IMR-90 (cell line): ENCODE measurements around the gene POC1B. TPM values are rescaled to one million over a fixed set of nuclear protein-coding genes. Genes with fewer than 3 reads are reported as not detected.

Source experiments
- ATAC-seq: fragments of 200-7000 bp; cut with Tn5 transposase; 2 replicates; pipeline ENCODE4 v1.9.1; 2020; ENCODE audit warnings: low read depth, mild to moderate bottlenecking, moderate library complexity
- BruUV-seq: library from RNA; stranded (reverse); fragments of 400-500 nt; replicated peaks from 2 replicates; lab custom pipeline; 2021; lab: Mats Ljungman, UMichigan
- CTCF ChIA-PET: fragments of 300-600 bp; formaldehyde crosslinking; extraction: SDS; loops from one replicate; lab custom pipeline; 2021; ENCODE audit warnings: antibody characterized with exemption; lab: Yijun Ruan, JAX
- POLR2A ChIA-PET: fragments of 300-600 bp; sonication (Branson Sonifier 250); formaldehyde crosslinking; loops from one replicate; lab custom pipeline; 2022; ENCODE audit warnings: antibody characterized with exemption; ENCODE audit not compliant: unreplicated experiment; lab: Charles Lee
- DNase-seq: peaks from one replicate; pipeline ENCODE4 v3.0.0; 2013
- H2AFZ ChIP-seq: replicated peaks from 2 replicates; pipeline ENCODE3; 2013; ENCODE audit warnings: low read length, mild to moderate bottlenecking; ENCODE audit not compliant: poor library complexity
- H2AK5ac ChIP-seq: 2 replicates; pipeline ENCODE4 v1.6.1; 2013; ENCODE audit warnings: low read depth, low read length, inconsistent platforms
- H2AK9ac ChIP-seq: replicated peaks from 2 replicates; pipeline ENCODE3; 2013; ENCODE audit warnings: mild to moderate bottlenecking, low read depth, low read length, moderate library complexity; ENCODE audit not compliant: poor library complexity
- H2BK120ac ChIP-seq: 2 replicates; pipeline ENCODE4 v1.6.1; 2013; ENCODE audit warnings: low read depth, low read length, inconsistent platforms
- H2BK15ac ChIP-seq: 3 replicates; pipeline ENCODE4 v1.6.1; 2013; ENCODE audit warnings: low read depth, low read length, inconsistent platforms
- H2BK20ac ChIP-seq: 2 replicates; pipeline ENCODE4 v1.6.1; 2013; ENCODE audit warnings: low read depth, mild to moderate bottlenecking, inconsistent platforms, low read length, moderate library complexity
- H2BK5ac ChIP-seq: 2 replicates; pipeline ENCODE4 v1.6.1; 2013; ENCODE audit warnings: mild to moderate bottlenecking, low read depth, low read length, inconsistent platforms; ENCODE audit not compliant: poor library complexity, severe bottlenecking
- H3K14ac ChIP-seq: replicated peaks from 2 replicates; pipeline ENCODE4 v1.6.1; 2013; ENCODE audit warnings: low read depth, low read length, inconsistent platforms
- H3K18ac ChIP-seq: 2 replicates; pipeline ENCODE4 v1.6.1; 2013; ENCODE audit warnings: low read depth, low read length, control low read depth
- H3K23ac ChIP-seq: 2 replicates; pipeline ENCODE4 v1.6.1; 2013; ENCODE audit warnings: low read depth, low read length, inconsistent platforms
- H3K27ac ChIP-seq: 2 replicates; pipeline ENCODE4 v1.5.1; 2013; ENCODE audit warnings: mild to moderate bottlenecking, control low read depth, low read length; ENCODE audit not compliant: insufficient read depth
- H3K27me3 ChIP-seq: 2 replicates; pipeline ENCODE4 v1.6.1; 2013; ENCODE audit warnings: low read length; ENCODE audit not compliant: control insufficient read depth, insufficient read depth
- H3K36me3 ChIP-seq: 2 replicates; pipeline ENCODE4 v1.6.1; 2013; ENCODE audit warnings: low read length, mixed read lengths; ENCODE audit not compliant: control insufficient read depth, insufficient read depth
- H3K4ac ChIP-seq: 2 replicates; pipeline ENCODE4 v1.6.1; 2013; ENCODE audit warnings: low read depth, low read length, inconsistent platforms
- H3K4me1 ChIP-seq: 2 replicates; pipeline ENCODE4 v1.6.1; 2013; ENCODE audit warnings: low read length, mixed read lengths; ENCODE audit not compliant: control insufficient read depth, insufficient read depth
- H3K4me2 ChIP-seq: 2 replicates; pipeline ENCODE4 v1.6.1; 2013; ENCODE audit warnings: low read depth, mild to moderate bottlenecking, control low read depth, low read length, moderate library complexity
- H3K4me3 ChIP-seq: 2 replicates; pipeline ENCODE4 v1.5.1; 2013; ENCODE audit warnings: low read depth, mild to moderate bottlenecking, control low read depth, low read length, moderate library complexity; ENCODE audit not compliant: insufficient read depth
- H3K56ac ChIP-seq: 2 replicates; pipeline ENCODE4 v1.6.1; 2013; ENCODE audit warnings: low read length, inconsistent platforms; ENCODE audit not compliant: insufficient read depth; ENCODE audit errors: extremely low read depth
- H3K79me1 ChIP-seq, 2 experiments: 2 replicates each; pipeline ENCODE4 v1.6.1; 2013; ENCODE audit warnings: low read length in 2 of 2, inconsistent platforms in 1 of 2, low read depth in 1 of 2
- H3K9ac ChIP-seq: 2 replicates; pipeline ENCODE4 v1.6.1; 2013; ENCODE audit warnings: low read depth, low read length, control low read depth
- H3K9me1 ChIP-seq: 2 replicates; pipeline ENCODE4 v1.6.1; 2013; ENCODE audit warnings: low read length, inconsistent platforms; ENCODE audit not compliant: insufficient read depth
- H3K9me3 ChIP-seq: 2 replicates; pipeline ENCODE4 v1.6.1; 2013; ENCODE audit warnings: low read length; ENCODE audit not compliant: control insufficient read depth, insufficient read depth
- H4K20me1 ChIP-seq: 2 replicates; pipeline ENCODE4 v1.6.1; 2013; ENCODE audit warnings: low read length, inconsistent platforms; ENCODE audit not compliant: insufficient read depth
- H4K5ac ChIP-seq: 2 replicates; pipeline ENCODE4 v1.6.1; 2013; ENCODE audit warnings: mild to moderate bottlenecking, low read depth, low read length, control low read depth
- H4K8ac ChIP-seq, 2 experiments: 2 replicates each; pipeline ENCODE4 v1.6.1; 2013; ENCODE audit warnings: low read depth in 2 of 2, low read length in 2 of 2, control low read depth in 1 of 2, inconsistent platforms in 1 of 2
- H4K91ac ChIP-seq: 2 replicates; pipeline ENCODE4 v1.6.1; 2013; ENCODE audit warnings: low read depth, low read length, inconsistent platforms; ENCODE audit not compliant: insufficient read depth
- BHLHE40 ChIP-seq: fragments of 150-350 bp; IDR thresholded peaks from 2 replicates; pipeline ENCODE4 v1.6.1; 2016; ENCODE audit warnings: mild to moderate bottlenecking, low read depth, low read length
- CEBPB ChIP-seq: IDR thresholded peaks from 2 replicates; pipeline ENCODE4 v1.6.1; 2012; ENCODE audit warnings: low read depth, low read length, improper control_type of control experiment
- CHD1 ChIP-seq: IDR thresholded peaks from 2 replicates; pipeline ENCODE4 v1.6.1; 2012; ENCODE audit warnings: low read depth, low read length, improper control_type of control experiment
- CTCF ChIP-seq: conservative IDR thresholded peaks from 2 replicates; pipeline ENCODE4 v1.5.1; 2012; ENCODE audit warnings: mild to moderate bottlenecking, low read depth, low read length, improper control_type of control experiment
- FOS ChIP-seq: fragments of 150-350 bp; IDR thresholded peaks from 2 replicates; pipeline ENCODE4 v1.6.1; 2016; ENCODE audit warnings: low read depth, low read length
- MAFK ChIP-seq: IDR thresholded peaks from 2 replicates; pipeline ENCODE4 v1.6.1; 2012; ENCODE audit warnings: low read depth, low read length, improper control_type of control experiment
- MAZ ChIP-seq: IDR thresholded peaks from 2 replicates; pipeline ENCODE4 v1.6.1; 2012; ENCODE audit warnings: low read depth, mild to moderate bottlenecking, low read length, improper control_type of control experiment, moderate library complexity, borderline replicate concordance
- MXI1 ChIP-seq: IDR thresholded peaks from 2 replicates; pipeline ENCODE4 v1.6.1; 2012; ENCODE audit warnings: low read depth, mild to moderate bottlenecking, low read length, moderate library complexity, borderline replicate concordance
- NFE2L2 ChIP-seq: fragments of 150-350 bp; IDR thresholded peaks from 2 replicates; pipeline ENCODE4 v1.6.1; 2016; ENCODE audit warnings: low read depth, mild to moderate bottlenecking, low read length
- POLR2A ChIP-seq: IDR thresholded peaks from 2 replicates; pipeline ENCODE4 v1.6.1; 2012; ENCODE audit warnings: mild to moderate bottlenecking, low read depth, low read length
- RCOR1 ChIP-seq: IDR thresholded peaks from 2 replicates; pipeline ENCODE4 v1.6.1; 2012; ENCODE audit warnings: mild to moderate bottlenecking, low read length, improper control_type of control experiment; ENCODE audit not compliant: insufficient replicate concordance
- RFX5 ChIP-seq: IDR thresholded peaks from 2 replicates; pipeline ENCODE4 v1.8.0; 2012; ENCODE audit warnings: low read depth, mild to moderate bottlenecking, low read length, moderate library complexity
- SMC3 ChIP-seq: fragments of 150-350 bp; IDR thresholded peaks from 2 replicates; pipeline ENCODE4 v1.6.1; 2016; ENCODE audit warnings: low read depth, mild to moderate bottlenecking, antibody characterized with exemption, low read length, moderate library complexity
- USF2 ChIP-seq: fragments of 150-350 bp; IDR thresholded peaks from 2 replicates; pipeline ENCODE4 v1.6.1; 2017; ENCODE audit warnings: mild to moderate bottlenecking, antibody characterized with exemption, low read length, low read depth
- WGBS, 2 experiments: methylation state at CpG; one replicate each; pipeline versions ENCODE4 v1.1.5 to v1.1.7; 2013; ENCODE audit warnings: missing lambda C conversion rate in 2 of 2; ENCODE audit not compliant: insufficient read length in 1 of 2; ENCODE audit errors: extremely low coverage in 2 of 2; 5-methylcytosine and 5-hydroxymethylcytosine counted together
- dilution Hi-C: fragments of 300-500 bp; cut with HindIII; formaldehyde crosslinking; loops from one replicate; pipeline ENCODE4 v1.14.3; 2018; ENCODE audit warnings: low sequenced_read_pairs; ENCODE audit not compliant: unreplicated experiment
- in situ Hi-C: fragments of 300-500 bp; cut with MboI; formaldehyde crosslinking; loops from 3 replicates; pipeline ENCODE4 v1.14.3; 2019; ENCODE audit warnings: low sequenced_read_pairs, inconsistent platforms, mixed read lengths
- intact Hi-C: fragments of 100-400 bp; cut with micrococcal nuclease; formaldehyde crosslinking; loops from 2 replicates; pipeline ENCODE4 v1.10.0; 2022
- polyA plus RNA-seq, 3 experiments: library from polyadenylated mRNA; depleted of rRNA; stranded (reverse); fragments of >200 nt; gene quantifications; 2 replicates each; pipeline ENCODE4 v1.2.3, GENCODE V29; 2012; ENCODE audit warnings: low replicate concordance in 1 of 3
- total RNA-seq: library from RNA; depleted of rRNA; stranded (reverse); fragments of >200 nt; gene quantifications from 2 replicates; pipeline ENCODE4 v1.2.3, GENCODE V29; 2012

Gene POC1B
- total and polyA plus RNA-seq, 2 of the 4 experiments (the other 2 are of a cell fraction), result 5.0 to 10.4 TPM

GRCh38 chr12:89477633-89478279, 48.1 kb downstream of the POC1B start:
- H3K4me2 ChIP-seq, result no peak overlapping the region
- H3K9ac ChIP-seq, result no peak overlapping the region
- no peak overlapping the region for H2AK9ac ChIP-seq
- POLR2A ChIA-PET, result interaction anchor here (0.6 kb wide), 1 partner anchor 391 kb away, joined by 3 read pairs; no protein-coding TSS in a partner anchor
- H4K91ac ChIP-seq, result peak overlapping the region; percentile 7; the same call in 1 of the 2 replicates
- no peaks in the 10 kb centered on the region for H3K9me3 ChIP-seq
- peaks cover 0 to 7% of the 10 kb centered on the region in 2 experiments; a peak in 1 of 4 replicates for H3K79me1 ChIP-seq
- dilution Hi-C loops (no loop called here), intact Hi-C loops (no loop called here), in situ Hi-C loops (no loop called here)
- peak overlapping the region; percentile 3; the same call in 1 of the 2 replicates for H3K4ac ChIP-seq
- H2BK15ac ChIP-seq, result 0 out of 3 replicates have a peak overlapping the region, but pooled peaks have one; percentile 38
- no peak overlapping the region for H3K56ac ChIP-seq
- no peaks in the 10 kb centered on the region for H3K36me3 ChIP-seq
- WGBS, 2 experiments, result 100% methylated on average over 2 of the region's 8 CpGs; no CpG with 5 or more reads in 1 of the 2 experiments
- H3K18ac ChIP-seq, result no peak overlapping the region
- no peaks in the 10 kb centered on the region for H4K20me1 ChIP-seq
- 0 out of 2 replicates have a peak overlapping the region, but pooled peaks have one; percentile 1 for H3K23ac ChIP-seq
- H3K4me3 ChIP-seq, result no peak overlapping the region
- no peak overlapping the region for H2BK5ac ChIP-seq
- no peak overlapping the region for H4K5ac ChIP-seq
- H2BK20ac ChIP-seq, result peak overlapping the region; percentile 69; the same call in 1 of the 2 replicates
- DNase-seq (no peak), ATAC-seq (no peak)
- H2AFZ ChIP-seq, result no peak overlapping the region
- H4K8ac ChIP-seq, result no peak overlapping the region
- no peaks in the 10 kb centered on the region for H3K27me3 ChIP-seq
- BruUV-seq, result no TSS peak
- H3K27ac ChIP-seq, result no peak overlapping the region
- H2BK120ac ChIP-seq, result peak overlapping the region; percentile 69
- H2AK5ac ChIP-seq, result peak overlapping the region; percentile 5; the same call in 1 of the 2 replicates
- H3K9me1 ChIP-seq, result no peaks in the 10 kb centered on the region; the same call in 1 of the 2 replicates
- no peak overlapping the region for H3K14ac ChIP-seq
- CTCF ChIA-PET, result interaction anchor here (1.4 kb wide), 1 partner anchor 48 kb away, joined by 3 read pairs; the partner anchor contains the start of gene POC1B
- no peaks in the 10 kb centered on the region; the same call in 1 of the 2 replicates for H3K4me1 ChIP-seq
- TF ChIP-seq MXI1, result no peak
- no peak for TF ChIP-seq FOS
- no peak for TF ChIP-seq RFX5
- TF ChIP-seq RCOR1, result no peak
- TF ChIP-seq CTCF, result no peak
- no peak for TF ChIP-seq MAFK
- no peak for TF ChIP-seq POLR2A
- no peak for TF ChIP-seq CHD1
- no peak for TF ChIP-seq MAZ
- no peak for TF ChIP-seq SMC3
- TF ChIP-seq BHLHE40, result no peak
- no peak for TF ChIP-seq CEBPB
- no peak for TF ChIP-seq NFE2L2
- TF ChIP-seq USF2, result no peak
